ENCODE data around the gene IQCB1.

DNA sequence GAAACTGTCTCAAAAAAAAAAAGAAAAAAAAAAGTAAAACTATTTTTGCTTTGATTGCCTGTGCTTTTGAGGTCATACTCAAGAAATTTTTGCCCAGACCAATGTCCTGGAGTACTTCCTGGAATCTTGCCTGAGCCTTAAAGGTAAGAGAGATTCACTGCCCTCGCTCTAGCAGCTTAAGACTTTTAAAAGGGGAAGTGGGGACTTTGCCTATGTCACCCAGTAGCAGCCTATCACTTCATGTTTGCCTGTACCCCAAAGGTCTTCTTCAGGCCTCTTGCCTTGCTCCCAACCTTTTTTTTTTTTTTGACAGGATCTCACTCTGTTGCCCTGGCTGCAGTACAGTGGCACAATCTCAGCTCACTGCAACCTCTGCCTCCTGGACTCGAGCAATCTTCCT is 66.4 kb downstream of the IQCB1 start:
- TF ChIP-seq, protein P1, sequence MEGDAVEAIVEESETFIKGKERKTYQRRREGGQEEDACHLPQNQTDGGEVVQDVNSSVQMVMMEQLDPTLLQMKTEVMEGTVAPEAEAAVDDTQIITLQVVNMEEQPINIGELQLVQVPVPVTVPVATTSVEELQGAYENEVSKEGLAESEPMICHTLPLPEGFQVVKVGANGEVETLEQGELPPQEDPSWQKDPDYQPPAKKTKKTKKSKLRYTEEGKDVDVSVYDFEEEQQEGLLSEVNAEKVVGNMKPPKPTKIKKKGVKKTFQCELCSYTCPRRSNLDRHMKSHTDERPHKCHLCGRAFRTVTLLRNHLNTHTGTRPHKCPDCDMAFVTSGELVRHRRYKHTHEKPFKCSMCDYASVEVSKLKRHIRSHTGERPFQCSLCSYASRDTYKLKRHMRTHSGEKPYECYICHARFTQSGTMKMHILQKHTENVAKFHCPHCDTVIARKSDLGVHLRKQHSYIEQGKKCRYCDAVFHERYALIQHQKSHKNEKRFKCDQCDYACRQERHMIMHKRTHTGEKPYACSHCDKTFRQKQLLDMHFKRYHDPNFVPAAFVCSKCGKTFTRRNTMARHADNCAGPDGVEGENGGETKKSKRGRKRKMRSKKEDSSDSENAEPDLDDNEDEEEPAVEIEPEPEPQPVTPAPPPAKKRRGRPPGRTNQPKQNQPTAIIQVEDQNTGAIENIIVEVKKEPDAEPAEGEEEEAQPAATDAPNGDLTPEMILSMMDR (IDR thresholded peaks at IDR 0.05; ENCODE audit: low read depth, low read length) = no peak
- no peak for TF ChIP-seq POLR2A (IDR thresholded peaks at IDR 0.05; ENCODE audit: extremely low read depth, insufficient read length)

All from NB4 (cell line).